ENCODE measurements around the gene GIMAP4.
A peak's percentile ranks its signal among the peaks of the same experiment; 100 is the strongest.
"Not testable (repeated sequence)": the region's sequence is repeated elsewhere in the genome, so short reads cannot be mapped to it uniquely, and the experiment has no call there.

The GIMAP4 gene

DNA sequence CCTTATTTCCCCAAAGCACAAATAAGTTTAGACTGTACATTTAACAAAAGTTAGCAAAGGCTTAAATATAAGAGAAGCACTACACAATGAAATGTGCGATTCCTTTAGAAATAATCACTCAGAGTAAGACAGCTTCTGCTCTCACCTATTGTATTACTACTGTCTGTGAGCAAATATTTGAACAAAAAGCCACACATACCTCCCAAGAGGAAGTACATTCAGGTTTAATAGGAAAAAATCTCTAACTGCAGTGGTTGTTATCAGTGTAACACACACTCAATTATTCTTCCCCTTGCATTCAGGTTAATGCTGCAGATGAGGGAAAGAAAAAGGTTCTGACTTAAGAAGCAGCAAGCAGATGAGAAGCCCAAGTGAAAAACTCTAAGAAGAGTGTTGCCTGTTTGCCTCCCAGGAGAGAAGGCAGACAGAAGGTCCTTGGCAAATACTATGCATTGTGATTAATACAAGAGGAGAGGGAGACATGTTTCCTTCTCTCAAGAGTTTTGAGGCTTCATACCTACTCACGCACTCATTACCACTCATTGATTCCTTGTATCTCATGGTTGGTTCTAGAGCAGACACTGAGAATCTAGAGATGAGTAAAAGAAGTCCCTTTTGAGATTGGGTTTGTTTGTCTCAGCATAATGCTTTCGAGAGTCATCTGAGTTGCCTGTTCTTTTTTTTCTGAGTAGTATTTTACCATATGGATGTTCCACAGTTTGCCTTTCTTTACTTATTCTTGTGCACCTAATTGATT is 13.6 kb downstream of the GIMAP4 start:
- peak; percentile 86 for DNase-seq

DNA sequence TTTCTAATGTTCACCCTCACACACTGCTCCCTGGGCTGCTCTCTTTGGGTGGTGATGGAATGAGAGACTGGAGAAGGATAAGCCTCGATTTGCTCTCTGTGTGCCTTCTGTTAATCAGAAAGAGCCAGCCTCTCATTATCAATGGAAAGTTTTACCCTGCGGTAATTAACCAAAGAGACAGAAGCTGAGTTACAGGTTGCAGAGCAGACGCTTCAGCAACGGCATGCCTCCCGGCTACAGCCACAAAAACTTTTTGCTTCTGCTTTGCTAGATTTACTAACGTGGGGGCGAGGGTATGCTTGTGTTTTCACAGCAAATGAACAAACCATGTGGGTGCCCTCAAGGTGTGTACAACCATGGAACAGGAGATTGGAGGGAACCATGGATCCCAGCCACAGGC is 18.0 kb downstream of the GIMAP4 start:
- DNase-seq: no peak

DNA sequence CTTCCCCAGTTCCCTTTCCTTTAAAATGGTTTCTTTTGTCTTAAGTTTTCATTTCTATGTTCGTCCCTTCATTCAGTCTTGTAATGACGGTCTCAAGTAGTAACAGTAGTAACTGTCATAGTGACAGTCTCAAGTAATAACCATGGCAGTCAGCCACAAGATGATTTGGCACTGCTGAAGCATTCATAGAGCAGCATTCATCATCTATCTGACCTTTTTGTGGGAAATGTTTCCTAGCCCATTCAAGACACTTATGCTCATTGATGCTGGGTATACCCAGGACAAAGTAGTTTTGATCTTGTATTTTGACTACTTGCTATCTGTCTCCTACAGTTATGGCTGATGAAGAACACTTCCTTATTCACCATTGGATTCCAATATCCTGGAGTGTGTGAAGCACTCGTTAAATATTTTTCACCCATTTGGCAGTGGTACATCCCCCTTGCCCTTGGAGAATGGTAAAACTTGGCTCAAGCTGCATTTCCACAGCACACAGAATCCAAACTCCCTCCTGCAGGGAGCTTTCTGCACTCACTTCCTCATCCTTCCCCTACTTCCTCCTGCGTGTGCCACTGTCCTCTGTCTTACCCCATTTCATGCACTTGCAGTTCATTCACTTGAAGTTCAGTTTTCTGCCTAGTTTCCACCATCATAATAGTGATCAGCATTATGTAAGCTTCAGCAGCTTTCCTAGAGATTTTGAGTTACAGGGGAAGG is 19.0 kb downstream of the GIMAP4 start:
- DNase-seq: no peak

DNA sequence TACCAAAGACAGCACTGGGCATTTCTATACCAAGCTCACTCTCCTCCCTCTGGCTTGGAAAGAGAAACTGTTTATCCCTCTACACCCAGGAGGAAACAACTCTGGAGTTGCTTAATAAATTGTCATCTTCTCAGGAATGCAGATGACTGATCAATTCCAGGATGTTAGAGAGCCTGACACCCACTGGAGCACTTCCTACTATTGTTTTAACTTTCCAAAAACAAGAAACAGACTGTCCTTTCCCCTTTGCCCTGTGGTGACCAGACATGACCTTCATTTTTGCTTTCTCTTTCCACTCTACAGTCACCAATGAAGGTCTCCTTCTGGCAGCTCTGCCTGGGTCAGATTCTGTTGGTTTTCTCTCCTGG is 19.6 kb downstream of the GIMAP4 start:
- DNase-seq: no peak

DNA sequence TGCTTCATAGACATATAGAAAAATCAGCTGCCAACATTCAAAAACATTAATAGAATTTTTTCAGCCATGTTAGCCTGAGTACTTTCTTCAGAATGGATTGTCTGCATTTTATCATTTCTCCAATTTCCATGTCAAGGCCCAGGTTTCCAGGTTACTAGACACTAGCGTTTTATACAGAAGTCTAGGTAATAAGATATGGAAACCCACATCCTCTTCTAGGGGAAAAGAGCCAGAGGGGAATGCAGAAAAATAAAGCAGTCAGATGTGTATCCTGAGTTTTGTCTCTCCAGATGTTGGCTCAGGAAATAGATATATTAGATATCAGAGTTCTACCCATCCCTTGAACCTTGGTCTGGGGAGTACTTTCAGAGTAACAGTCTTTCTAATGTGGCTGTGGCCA is 20.4 kb downstream of the GIMAP4 start:
- no peak for DNase-seq

DNA sequence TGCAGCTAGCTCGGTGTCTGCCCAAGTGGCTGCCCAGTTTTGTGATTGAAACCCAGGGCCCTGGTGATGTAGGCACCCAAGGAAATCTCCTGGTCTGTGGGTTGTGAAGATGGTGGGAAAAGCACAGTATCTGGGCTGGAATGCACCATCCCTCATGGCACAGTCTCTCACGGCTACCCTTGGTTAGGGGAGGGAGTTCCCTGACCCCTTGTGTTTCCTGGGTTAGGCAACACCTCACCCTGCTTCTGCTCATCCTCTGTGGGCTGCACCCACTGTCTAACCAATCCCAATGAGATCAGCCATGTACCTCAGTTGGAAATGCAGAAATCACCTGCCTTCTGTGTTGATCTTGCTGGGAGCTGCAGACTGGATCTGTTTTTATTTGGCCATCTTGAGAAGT is 27.6 kb downstream of the GIMAP4 start:
- no peak for DNase-seq

DNA sequence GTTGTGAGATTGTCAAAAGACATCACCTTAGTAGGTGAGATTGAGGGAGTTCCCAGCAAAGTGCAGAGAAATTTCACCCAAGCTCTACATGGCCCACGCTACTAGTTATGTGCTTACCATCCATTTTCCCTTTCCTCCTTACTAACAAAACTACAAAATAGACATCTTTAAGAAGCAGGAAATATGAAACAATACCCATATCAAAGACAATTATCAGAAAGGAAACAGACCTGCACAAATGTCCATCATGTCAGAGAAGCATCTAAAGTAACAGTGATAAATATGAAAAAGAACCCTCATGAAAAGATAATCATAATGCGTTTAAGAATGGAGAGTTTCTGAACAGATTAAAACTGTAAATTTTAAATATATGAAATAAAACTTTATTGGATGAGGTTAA is 28.2 kb downstream of the GIMAP4 start:
- no peak for DNase-seq

DNA sequence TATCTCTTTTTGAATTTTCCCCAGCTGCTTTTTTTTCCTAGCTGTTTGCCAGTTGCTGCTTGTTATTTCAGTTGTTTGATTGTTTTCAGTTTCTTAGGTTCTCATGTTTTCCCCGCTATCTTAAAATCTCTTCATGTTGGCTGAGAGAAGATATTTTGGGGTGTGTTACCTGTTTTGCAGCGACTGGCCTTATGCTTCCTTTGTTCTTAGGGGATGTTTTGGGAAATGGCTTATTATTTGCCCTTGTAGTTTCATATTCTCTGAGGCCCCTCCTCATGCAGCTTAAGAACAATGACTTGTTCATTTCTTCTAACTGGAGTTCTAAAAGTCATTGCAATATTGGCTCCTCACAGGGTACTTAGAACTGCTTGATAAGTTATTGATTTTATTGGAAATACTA is 36.4 kb downstream of the GIMAP4 start:
- not testable (repeated sequence) for DNase-seq

DNA sequence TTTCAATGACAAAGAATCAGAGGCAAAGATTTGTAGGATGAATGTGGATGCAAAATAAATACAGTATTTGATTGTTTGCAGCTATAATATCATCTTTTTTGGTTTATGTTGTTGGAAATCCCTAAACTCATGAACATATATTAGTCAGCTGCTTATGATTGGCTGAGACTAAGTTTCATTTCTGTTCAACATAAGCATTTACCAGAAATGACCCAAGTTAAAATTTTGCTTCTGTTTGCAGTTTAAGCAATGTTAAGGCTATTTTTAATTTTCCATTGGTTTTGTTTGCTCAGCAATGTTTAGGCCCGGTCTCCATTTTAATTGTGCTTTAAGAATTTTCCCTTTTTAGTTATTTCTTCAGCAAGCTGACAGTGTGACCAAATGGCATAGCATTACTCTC is 43.0 kb downstream of the GIMAP4 start:
- no peak for DNase-seq

DNA sequence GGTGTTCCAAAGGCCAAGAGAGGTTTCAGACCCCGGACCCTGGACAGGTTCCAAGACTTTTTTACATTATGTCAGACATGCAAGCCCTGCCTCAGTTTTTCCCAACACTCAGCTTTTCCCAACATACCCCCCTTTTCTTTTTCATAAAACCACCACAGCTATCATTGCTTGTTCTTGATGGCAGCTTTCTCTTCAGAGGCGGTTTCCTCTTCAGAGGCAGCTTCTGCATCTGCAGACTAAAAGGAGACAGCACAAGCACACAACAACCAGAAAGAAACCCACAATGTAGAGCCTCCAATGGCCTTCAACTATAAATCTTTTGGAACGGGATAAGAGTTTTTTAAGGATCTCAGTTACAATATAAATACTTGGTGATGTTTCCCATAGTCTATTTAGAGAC is 45.7 kb downstream of the GIMAP4 start:
- DNase-seq: no peak

DNA sequence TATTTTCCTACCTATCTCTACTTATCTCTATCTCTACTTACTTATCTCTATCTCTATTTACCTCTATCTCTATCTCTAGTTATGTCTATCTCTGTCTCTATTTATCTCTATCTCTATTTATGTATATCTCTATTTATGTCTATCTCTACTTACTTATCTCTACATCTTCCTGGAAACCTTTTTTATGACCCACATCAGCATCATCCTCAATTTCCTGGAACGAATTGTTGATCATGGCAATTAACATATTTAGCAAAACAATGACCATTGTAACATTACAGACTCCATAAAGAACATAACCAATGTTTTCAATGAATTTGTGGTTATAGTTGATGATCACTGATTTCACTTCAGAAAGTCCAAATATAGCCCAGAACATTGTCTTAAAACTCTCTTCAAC is 46.7 kb downstream of the GIMAP4 start:
- no peak for DNase-seq

DNA sequence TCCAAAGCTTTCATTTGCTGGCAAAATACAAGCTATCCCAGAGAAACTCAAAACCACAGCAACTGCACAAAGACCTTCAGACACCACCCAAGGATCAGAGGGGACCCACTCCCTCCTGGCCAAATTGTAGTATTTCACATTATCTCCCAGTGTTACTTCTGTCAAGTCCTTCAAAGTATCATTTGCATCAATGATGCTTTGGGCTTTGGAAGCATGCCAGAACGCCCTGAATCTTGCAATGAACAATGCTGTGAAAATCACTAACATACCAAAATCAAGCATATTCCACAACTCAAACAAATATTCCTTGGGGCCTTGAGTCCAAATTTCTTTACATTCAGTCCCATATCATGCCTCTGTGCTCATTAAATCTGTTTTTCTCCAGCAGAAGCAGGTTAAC is 47.2 kb downstream of the GIMAP4 start:
- not testable (repeated sequence) for DNase-seq

DNA sequence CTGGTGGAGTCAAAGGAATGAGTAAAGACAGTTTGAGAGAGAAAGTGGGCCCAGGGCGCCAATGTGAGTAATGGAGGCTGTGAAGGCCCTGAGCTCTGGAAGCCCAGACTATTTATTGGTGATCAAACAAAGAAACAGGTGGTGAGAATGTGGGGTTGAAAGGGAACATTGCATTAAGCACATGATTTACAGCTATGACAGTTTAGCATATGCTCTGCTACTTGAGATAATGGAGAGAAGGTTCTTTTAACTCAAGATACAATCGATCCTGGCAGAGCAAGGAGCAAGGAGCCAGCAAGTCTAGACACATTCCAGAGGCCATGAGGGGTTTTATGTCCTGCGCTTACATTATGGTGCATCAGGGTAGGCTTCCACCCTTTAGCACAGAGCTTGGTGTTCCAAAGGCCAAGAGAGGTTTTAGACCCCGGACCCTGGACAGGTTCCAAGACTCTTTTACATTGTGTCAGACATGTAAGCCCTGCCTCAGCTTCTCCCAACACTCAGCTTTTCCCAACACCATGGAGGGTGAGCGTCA is 48.1 kb downstream of the GIMAP4 start:
- peak; percentile 58 for DNase-seq

DNA sequence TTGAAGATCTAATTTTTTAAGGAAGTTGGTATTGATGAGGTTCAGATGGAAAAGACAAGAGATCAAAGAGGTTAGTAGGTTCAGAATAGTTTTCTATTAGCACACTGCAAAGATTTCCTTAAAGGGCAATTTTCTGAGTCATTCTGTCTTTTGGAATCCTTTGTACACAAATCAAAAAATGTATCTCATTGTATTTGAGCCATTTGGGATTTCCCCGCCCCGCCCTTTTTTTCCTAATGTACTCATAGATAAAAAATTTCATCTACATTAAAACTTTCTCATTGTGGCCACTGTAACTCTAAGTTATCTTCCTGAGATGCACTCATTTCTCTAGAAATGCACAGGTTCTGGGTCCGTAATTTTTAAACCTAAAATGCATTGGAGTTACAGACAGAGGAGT is 52.9 kb downstream of the GIMAP4 start:
- DNase-seq: no peak

DNA sequence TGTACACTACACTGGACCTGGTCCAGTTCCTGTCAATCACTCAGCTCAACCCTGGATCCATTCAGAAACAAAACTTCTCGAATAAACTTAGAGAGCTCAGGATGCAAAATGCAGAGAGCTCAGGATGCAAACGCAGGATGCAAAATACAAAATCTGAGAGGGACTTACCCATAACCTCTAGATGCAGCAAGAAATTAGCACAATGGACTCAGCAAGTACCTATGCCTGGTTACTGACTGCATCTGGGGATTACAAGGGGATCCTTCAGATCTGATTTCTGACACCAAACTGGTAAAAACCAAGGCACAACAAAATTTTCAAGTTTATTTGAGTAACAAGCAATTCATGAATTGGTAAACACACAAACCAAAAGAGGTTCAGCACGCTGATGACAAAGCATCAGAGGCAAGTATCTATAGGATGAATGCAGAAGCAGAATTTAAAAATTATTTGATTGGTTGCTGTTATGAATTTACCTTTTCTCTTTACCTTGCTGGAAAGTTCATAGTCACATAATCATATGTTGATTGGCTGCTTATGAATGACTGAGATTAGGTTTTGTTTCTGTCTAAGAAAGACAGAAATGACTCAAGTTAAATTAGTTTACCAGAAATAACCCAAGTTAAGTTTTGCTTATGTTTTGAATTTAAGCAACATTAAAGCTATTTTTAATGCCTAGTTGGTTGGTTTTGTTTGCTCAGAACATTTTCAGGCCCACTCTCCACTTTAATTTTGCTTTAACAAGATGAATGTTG is 53.6 kb downstream of the GIMAP4 start:
- DNase-seq: no peak

DNA sequence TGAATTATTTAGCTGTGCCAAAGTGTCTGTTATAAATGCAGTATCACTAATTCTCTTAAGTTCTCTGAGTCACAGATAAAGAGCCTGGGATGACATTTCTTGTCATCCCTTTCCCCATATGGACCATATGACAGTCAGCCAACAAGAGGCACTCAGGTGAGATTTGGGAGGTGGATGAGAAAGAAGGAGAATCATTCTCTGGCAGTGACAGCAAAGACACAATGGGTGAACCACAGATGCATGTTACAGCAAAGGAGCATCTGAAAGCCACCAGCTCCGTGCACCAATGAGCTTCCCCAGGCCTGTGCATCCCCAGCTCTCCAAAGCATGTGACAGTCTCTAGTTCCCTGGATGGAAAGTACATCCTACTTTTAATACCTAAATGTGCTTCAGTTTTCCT is 54.2 kb downstream of the GIMAP4 start:
- no peak for DNase-seq

Measured in DMS153 (cell line).